Stimulated activated CD4-positive, alpha-beta T cell treated with anti-CD3 and anti-CD28 coated beads, TNF-alpha, amount 100 ng/mL, for 48 hours (primary cell): ENCODE results near the gene SPON2.

Experiments
- DNase-seq, 3 donors: peaks; one replicate each; pipeline ENCODE4 v3.0.0-alpha.2; 2020; ENCODE audit warnings: low read depth in 3 of 3

The SPON2 gene

DNA sequence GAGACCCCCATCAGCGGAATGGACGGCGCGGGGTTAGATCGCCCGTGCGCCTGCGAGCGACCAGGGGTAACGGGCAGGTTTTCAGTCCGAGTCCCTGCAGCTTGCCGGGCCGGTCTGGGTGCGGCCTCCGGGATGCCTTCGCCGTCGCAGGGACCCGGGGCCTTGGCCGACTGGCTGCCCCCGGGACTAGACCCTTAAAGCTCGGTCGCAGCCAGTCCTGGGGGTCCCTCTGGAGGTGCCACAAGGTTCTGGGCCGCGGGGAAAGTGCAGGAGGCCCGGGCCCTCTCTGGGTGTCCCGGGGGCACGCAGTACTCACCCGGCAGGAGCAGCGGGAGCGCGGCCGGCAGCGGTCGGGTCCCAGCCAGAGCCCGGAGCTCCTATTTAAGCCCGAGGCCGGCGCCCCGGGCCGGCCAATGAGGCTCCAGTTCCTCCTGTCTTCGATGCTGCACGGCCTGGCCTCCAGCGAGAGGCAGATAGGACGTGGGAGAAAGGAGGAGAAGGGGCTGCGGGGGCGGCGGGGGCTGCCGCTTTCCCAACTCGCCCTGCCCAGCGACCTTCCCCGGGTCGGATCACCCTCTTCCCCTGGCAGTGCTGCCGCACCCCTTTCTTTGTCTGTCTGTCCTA is at the start of gene SPON2:
SPON2 (minus strand) TSS at position 356 of the 624 bp plus-strand sequence.
- DNase-seq, result no peak

GRCh38 chr4:1221155-1221870 is 48.9 kb upstream of the SPON2 start:
- no peak for DNase-seq

DNA sequence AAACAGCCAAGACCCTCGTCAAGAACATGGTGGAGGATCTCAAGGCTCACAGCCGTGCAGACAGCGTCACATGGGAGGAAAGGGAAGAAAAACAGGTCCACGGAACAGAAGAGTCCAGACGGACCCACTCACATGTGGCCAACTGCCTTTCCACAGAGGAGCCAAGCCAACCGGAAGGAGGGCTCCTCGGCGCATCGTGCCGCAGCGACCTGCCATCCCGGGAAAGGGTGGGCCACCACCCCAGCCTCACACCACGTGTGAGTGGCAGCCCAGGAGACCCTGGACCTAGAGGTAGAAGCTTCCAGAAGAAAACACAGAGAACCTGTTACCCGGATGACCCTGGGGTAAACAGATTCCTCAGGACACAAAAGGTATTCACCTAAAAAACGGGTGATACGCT is 48.2 kb upstream of the SPON2 start:
- DNase-seq, result no peak

DNA sequence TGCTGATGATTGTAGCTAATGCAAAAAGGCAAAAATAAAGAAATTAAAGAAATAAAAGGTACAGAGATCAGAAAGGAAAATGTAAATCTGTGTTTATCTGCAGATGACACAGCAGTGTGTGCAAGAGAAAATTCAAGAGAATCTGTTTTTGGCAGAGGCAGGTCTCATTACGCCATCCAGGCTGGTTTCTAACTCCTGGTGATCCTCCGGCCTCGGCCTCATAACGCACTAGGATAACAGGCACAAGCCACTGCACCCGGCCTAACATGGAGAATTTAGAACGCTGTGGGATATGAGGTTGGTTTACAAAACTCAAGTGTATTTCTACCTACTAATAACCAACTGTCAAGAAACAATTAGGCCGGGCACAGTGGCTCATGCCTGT is 47.2 kb upstream of the SPON2 start:
- no peak for DNase-seq

DNA sequence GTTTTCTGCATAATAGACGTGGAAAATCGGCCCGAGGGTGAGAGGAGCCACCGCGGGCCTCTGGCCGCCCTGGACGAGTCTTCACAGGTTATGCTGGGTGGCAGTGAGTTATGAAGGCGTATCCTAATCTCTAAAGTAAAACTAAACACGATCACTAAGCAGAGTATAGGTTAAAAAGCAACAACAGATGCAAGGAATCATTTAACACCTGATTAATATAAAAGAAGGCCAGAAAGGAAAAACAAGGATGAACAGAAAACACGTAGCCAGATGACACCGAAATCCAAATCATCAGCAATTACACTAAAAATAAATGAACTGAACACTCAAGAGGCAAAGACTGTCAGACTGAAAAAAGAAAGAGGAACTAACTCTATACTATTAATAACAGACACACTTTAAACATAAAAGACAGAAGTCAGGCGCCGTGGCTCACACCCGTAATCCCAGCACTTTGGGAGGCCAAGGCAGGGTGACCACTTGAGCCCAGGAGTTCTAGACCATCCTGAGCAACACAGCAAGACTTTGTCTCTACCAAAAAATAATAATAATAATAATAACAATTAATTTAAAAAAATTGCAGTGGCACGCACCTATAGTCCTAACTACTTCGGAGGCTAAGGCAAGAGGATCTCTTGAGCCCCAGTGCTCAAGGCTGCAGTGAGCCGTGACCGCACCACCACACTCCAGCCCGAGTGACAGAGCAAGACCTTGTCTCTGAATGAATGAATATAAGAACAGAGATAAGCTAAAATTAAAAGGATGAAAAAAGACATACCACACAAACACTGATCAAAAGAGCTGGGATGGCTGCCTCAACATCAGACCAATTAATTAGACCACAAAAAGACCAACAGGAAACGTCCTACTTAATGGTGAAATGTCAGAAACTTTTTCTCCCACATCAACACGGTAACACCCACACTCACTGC is 46.5 kb upstream of the SPON2 start:
- DNase-seq, result no peak

DNA sequence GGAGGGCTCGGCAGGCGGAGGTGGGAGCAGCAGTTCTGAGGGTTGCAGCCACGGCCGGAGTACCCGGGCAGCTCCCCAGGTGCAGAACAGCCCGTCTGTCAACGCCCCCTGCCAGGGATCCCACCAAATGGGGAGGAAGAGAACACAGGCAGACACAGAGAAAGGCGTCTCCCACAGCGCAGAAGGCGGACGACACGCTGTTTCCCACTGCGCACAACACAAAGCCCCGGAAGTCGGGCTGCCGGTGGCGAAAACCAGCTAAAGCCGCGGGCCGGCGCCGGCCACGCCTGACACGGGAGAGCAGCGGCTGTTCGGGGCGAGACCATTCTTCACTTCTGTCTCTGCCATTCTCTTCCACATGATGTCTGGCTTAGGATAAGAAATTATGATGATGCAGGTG is 45.0 kb upstream of the SPON2 start:
- DNase-seq, result no peak

- peak in 2 of 3 donors; percentile 59 for DNase-seq
Measured at GRCh38 chr4:1216869-1217294, 44.5 kb upstream of the SPON2 start.

DNA sequence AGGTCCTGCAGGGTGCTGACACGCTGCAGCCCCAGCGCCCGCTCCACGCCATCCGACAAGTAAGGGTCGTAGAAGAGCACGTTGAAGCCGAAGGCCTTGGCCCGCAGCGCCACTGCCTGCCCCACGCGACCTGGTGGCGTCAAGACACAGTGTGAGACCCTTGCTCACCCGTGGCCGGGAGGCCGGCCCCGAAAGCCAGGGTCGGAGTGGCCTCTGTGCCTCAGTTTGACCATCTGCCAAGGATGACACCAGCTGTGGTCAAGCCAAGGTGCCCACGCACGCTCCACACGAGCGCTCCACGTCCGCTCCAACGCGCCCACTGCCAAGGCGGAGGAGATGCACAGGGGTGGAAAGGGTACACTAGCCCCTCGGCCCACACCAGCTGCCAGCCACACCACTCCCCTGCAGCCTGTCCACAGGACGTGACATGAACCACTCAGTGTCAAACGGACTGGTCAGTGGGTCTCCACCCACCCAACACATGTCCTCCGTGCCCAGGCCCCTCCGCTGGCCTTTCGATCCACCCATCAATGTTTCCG is 43.8 kb upstream of the SPON2 start:
- no peak for DNase-seq

- no peak for DNase-seq
Measured at GRCh38 chr4:1215141-1216075, 43.0 kb upstream of the SPON2 start.

DNA sequence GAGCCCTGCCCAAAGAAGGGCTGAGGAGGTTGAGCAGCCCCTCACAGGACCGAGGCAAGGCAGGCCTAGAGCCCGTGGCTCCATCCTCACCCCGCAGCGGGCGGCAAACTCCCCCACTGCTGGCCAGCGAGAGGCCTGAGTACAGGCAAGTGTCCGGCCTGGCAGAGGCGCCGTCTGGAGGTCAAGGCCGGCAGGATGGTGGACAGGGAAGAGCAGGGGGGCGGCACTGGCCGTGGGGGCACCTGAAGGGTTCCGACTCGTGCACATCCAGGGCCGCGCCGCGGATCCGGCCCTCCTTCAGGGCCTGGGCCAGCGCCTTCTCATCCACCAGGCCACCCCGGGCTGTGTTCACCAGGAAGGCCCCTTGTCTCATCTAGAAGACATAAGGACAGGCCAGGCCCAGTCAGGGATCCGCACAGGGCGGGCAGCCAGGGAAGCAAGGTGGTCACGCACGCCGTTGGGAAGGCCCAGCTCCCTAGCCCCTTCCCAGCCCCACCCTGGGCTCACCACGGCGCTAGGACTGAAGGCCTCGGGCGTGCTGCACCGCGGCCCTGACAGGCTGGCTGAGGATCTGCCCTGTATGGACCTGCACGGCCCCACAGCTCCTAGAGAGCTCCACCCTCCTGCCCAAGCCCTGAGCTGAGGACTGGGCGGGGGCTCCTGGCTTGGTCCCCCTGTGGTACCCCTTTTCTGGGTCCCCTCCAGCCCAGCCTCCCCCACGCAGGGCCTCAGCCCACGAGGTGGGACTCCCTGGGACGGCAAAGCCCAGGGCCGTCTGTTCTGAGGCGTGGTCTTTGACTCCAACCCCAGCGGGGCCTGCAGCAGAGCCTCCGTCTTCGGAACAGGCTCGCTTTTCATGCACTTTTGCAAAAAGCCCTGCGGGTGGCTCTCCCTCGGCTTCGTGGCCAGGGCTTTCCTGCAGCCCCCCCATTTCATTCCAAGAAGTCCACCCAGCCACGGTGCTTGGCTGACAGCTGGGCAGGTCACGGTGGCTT is 42.0 kb upstream of the SPON2 start:
- DNase-seq, result no peak

- no peak for DNase-seq
Measured at GRCh38 chr4:1213336-1213995, 41.1 kb upstream of the SPON2 start.

- no peak for DNase-seq
Measured at GRCh38 chr4:1212546-1213335, 40.4 kb upstream of the SPON2 start.

DNA sequence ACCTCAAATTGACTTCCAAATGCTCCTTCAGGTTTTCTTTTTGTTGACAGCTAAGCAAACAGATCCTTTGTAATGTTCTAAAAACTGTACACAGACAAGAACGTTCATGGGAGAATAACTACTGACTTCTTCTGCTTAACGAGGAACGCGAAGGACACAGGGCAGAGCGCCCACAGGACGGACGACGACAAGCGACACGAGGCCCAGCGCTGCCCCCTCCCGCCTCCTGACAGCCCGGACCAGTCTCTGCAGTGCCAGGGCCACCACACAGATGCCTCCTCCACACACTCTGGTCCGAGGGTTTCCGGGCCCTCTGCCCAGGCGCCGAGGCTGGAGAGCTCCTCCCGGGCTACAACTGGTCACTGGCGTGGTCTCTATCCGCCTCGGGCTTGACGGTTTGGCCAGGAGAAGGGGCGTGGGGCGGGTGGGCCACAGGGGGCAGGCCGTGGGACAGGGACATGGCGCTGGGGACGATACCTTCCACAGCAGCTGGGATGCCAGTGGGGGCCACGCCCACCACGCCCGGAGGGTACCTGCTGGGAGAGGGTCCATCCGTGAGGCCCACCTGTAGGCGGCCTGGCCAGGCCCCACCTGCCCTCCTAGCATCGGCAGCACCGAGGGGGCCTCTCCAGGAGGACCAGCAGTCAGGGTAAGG is 39.6 kb upstream of the SPON2 start:
- DNase-seq, result no peak

DNA sequence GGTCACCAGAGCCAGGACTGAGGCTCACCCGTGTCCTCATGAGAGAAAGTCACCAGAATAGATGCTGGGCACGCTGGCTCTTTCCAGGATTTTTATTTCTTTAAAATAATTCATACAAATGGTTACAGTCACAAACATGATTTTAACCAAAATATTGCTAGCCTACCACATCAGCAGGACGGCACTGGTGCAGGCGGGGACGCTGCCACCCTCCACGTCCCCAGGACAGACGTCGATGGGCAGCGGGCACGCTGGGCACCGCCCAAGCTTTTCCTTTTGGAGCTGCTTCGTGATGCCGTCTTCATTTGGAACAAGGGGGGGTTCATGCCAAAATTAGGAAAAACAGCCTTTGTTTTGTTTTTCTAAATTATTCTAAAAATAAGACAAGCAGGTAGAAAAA is 39.0 kb upstream of the SPON2 start:
- no peak for DNase-seq

DNA sequence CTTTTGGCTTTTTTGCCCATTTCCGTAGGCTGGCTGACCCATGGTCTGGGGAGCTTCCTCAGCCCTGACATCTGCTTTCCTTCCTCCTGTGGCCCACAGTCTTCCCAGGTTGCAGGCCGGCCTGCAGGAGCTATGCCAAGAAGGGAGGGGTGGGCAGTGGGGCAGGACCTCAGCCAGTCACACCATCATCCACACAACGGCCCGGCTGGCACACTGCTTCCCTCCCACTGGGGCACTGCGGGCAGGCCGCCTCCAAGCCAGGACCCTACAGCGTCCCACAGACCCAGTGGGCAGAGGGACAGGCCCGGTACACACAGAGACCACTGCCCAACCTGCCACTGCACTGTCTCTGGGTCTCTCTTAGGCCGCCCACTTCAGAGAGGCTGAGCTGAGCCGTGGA is 38.6 kb upstream of the SPON2 start:
- DNase-seq, result no peak

DNA sequence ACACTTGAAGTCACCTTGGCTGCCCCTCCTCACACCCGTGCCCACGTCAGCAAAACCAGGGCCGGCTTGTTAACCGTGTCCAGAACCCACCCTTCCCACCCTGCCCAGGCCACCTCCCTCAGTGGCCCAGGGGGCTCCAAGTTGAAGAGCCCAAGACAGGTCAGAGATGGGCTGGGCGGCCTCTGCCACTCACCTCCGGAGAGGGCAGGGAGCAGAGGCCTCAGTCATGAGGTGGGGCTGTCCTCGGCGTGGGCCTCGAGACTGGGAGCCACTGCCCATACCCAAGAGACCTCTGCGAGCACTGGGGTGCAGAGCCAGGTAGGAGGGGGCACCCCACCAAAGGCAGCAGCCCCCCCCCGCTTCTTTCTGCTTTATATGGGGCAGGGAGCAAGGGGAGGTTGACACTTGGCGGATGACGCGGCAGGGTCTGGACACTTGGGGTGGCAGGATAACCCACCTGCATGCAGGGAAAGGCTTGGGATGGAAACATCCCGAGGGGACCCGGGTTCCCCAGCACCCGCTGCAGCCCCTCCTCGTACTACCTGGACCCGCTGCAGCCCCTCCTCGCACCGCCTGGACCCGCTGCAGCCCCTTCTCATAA is 38.0 kb upstream of the SPON2 start:
- no peak for DNase-seq

GRCh38 chr4:1209821-1210220 is 37.4 kb upstream of the SPON2 start:
- DNase-seq, result no peak
